ENCODE results near the gene TMEM229B. TPM values are rescaled to one million over a fixed set of nuclear protein-coding genes. Genes with fewer than 3 reads are reported as not detected.

The TMEM229B gene
- total and polyA plus RNA-seq, 2 donors (not counting 1 experiment from before 2014, with no cell fraction given) = 6.9 to 8.2 TPM

GRCh38 chr14:67520482-67520881 lies 32.0 kb upstream of the TMEM229B start:
- Histone ChIP-seq H3K4me3 (ENCODE audit: control extremely low read depth in 1 of 5, extremely low read depth in 1 of 5, insufficient read depth in 1 of 5, low read depth in 2 of 5, low read length in 4 of 5) (no peak overlapping the region), H3K27me3 (replicated peaks in 1 of 4; ENCODE audit: control extremely low read depth in 1 of 4, control insufficient read depth in 3 of 4, insufficient read depth in 4 of 4, low read length in 3 of 4) (peaks cover 0 to 17% (median 10%) of the 10 kb centered on the region in 4 experiments), H3K9ac (ENCODE audit: low read length) (no peak overlapping the region), H2AFZ (ENCODE audit: insufficient read depth, low read depth, low read length, poor library complexity, severe bottlenecking) (no peak overlapping the region), H3K9me3 (ENCODE audit: control extremely low read depth in 1 of 3, control insufficient read depth in 2 of 3, insufficient read depth in 1 of 3, low read length in 2 of 3) (no peaks in the 10 kb centered on the region), H3K79me2 (ENCODE audit: control insufficient read depth, insufficient read depth, low read length) (no peaks in the 10 kb centered on the region), H3K4me2 (replicated peaks; ENCODE audit: low read depth, low read length, poor library complexity, severe bottlenecking) (no peak overlapping the region), H3K4me1 (ENCODE audit: control insufficient read depth in 2 of 2, insufficient read depth in 2 of 2, low read length in 2 of 2) (peaks cover 16 to 20% of the 10 kb centered on the region in 2 donors), H3K27ac (ENCODE audit: low read length in 2 of 2) (no peak overlapping the region), H3K36me3 (replicated peaks in 1 of 2; ENCODE audit: control extremely low read depth in 1 of 2, control insufficient read depth in 1 of 2, extremely low read depth in 1 of 2, insufficient read depth in 2 of 2, low read length in 1 of 2) (no peaks in the 10 kb centered on the region), H4K20me1 (ENCODE audit: control insufficient read depth, insufficient read depth, low read length, poor library complexity, severe bottlenecking) (no peaks in the 10 kb centered on the region)
- no CpG with 5 or more reads among the region's 1 CpG for WGBS (ENCODE audit: insufficient coverage)
- CTCF ChIA-PET = interaction anchor here (1.1 to 1.8 kb wide), 2 partner anchors 11 to 93 kb away, joined by 3 to 4 read pairs; no protein-coding TSS in a partner anchor
- ATAC-seq (ENCODE audit: low read depth) = no peak
- intact Hi-C loops (cut with micrococcal nuclease) = no loop called here
- POLR2A ChIA-PET = no interaction called here
- TF ChIP-seq EZH2 (IDR thresholded peaks at IDR 0.05; ENCODE audit: borderline replicate concordance, insufficient read depth, low read depth, low read length, poor library complexity, severe bottlenecking) (no peak), CTCF (IDR thresholded peaks at IDR 0.05) (no peak)
- H3K9me3 Mint-ChIP-seq (ENCODE audit: insufficient read depth) = no peaks in the 10 kb centered on the region
- no peak overlapping the region for H3K4me3 Mint-ChIP-seq
- no peak for DNase-seq
- H3K27me3 Mint-ChIP-seq = peaks cover 35% of the 10 kb centered on the region
- peaks cover 16% of the 10 kb centered on the region for H3K4me1 Mint-ChIP-seq
- no peak overlapping the region for H3K27ac Mint-ChIP-seq

DNA sequence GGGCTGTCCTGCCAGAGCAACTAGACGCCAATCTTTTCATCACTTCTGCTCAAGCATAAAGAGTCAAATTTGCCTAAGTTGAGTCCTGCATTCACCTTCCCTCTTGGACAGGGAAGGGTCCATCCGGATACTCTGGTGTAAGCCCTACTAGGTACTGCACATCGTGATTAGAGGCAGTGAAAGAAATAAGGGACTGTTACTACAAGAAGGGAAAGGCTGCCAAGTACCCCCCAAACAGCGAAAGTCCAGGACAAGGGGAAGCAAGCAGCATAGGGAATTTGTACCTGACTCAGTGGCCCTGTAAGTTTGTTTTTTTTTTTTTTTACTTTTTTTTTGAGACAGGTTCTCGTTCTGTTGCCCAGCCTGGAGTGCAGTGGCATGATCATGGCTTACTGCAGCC lies 30.9 kb upstream of the TMEM229B start:
- CTCF ChIA-PET = interaction anchor here (1.4 to 1.8 kb wide), 2 partner anchors 12 to 52 kb away, joined by 4 to 5 read pairs; no protein-coding TSS in a partner anchor
- no peak for ATAC-seq (ENCODE audit: low read depth)

More for the DNA sequence above, 30.9 kb upstream of the TMEM229B start:
- no peaks in the 10 kb centered on the region for H3K9me3 Mint-ChIP-seq (ENCODE audit: insufficient read depth)
- H3K4me2 ChIP-seq (replicated peaks; ENCODE audit: low read depth, low read length, poor library complexity, severe bottlenecking) = no peak overlapping the region
- H3K9ac ChIP-seq (ENCODE audit: low read length) = no peak overlapping the region
- H3K27ac Mint-ChIP-seq = no peak overlapping the region
- H3K79me2 ChIP-seq (ENCODE audit: control insufficient read depth, insufficient read depth, low read length) = no peaks in the 10 kb centered on the region
- no peaks in the 10 kb centered on the region for H3K9me3 ChIP-seq (ENCODE audit: control extremely low read depth in 1 of 3, control insufficient read depth in 2 of 3, insufficient read depth in 1 of 3, low read length in 2 of 3)
- H3K4me1 ChIP-seq (ENCODE audit: control insufficient read depth in 2 of 2, insufficient read depth in 2 of 2, low read length in 2 of 2) = peaks cover 19 to 20% of the 10 kb centered on the region in 2 donors
- peaks cover 19% of the 10 kb centered on the region for H3K4me1 Mint-ChIP-seq
- peaks cover 27% of the 10 kb centered on the region for H3K27me3 Mint-ChIP-seq
- WGBS (ENCODE audit: insufficient coverage) = 98% methylated on average over 4 of the region's 5 CpGs
- DNase-seq = no peak
- H3K36me3 ChIP-seq (replicated peaks in 1 of 2; ENCODE audit: control extremely low read depth in 1 of 2, control insufficient read depth in 1 of 2, extremely low read depth in 1 of 2, insufficient read depth in 2 of 2, low read length in 1 of 2) = no peaks in the 10 kb centered on the region
- H4K20me1 ChIP-seq (ENCODE audit: control insufficient read depth, insufficient read depth, low read length, poor library complexity, severe bottlenecking) = no peaks in the 10 kb centered on the region
- no peak overlapping the region for H3K27ac ChIP-seq (ENCODE audit: low read length in 2 of 2)
- POLR2A ChIA-PET = no interaction called here
- intact Hi-C loops (cut with micrococcal nuclease) = no loop called here
- no peak overlapping the region for H3K4me3 ChIP-seq (ENCODE audit: control extremely low read depth in 1 of 5, extremely low read depth in 1 of 5, insufficient read depth in 1 of 5, low read depth in 2 of 5, low read length in 4 of 5)
- TF ChIP-seq CTCF (IDR thresholded peaks at IDR 0.05) (no peak), EZH2 (IDR thresholded peaks at IDR 0.05; ENCODE audit: borderline replicate concordance, insufficient read depth, low read depth, low read length, poor library complexity, severe bottlenecking) (no peak)
- no peak overlapping the region for H3K4me3 Mint-ChIP-seq
- H2AFZ ChIP-seq (ENCODE audit: insufficient read depth, low read depth, low read length, poor library complexity, severe bottlenecking) = no peak overlapping the region
- peaks cover 0 to 12% (median 8%) of the 10 kb centered on the region in 4 experiments for H3K27me3 ChIP-seq (replicated peaks in 1 of 4; ENCODE audit: control extremely low read depth in 1 of 4, control insufficient read depth in 3 of 4, insufficient read depth in 4 of 4, low read length in 3 of 4)
